Measurements from ENCODE around the gene CLOCK. TPM values are rescaled to one million over a fixed set of nuclear protein-coding genes. Genes with fewer than 3 reads are reported as not detected.

CLOCK gene
- total RNA-seq, 6 donors from 2014 or later: 10.2 to 39.6 (median 22.2) TPM

DNA sequence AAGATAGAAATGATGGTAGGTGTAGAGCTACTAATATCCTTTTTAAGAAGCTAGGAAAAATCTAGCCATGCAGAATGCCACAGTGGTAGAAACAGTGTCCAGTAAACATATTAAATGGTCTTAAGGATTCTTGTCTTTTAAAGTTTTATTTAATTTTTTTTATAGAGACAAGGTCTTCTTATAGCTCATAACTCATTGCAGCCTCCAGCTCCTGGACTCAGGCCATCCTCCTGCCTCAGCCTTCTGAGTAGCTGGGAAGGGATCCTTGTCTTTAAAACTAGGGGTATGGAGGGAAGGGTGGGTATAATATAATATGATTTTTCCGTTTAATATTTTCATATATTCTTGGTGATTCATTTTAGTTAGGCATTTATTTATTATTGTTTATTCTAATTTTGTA, 147.1 kb downstream of the CLOCK start:
- H3K4me1 ChIP-seq: peaks cover 10 to 50% (median 31%) of the 10 kb centered on the region in 4 donors
- no peak for DNase-seq
- H3K27ac ChIP-seq: peak overlapping the region in 3 of 4 donors; percentile 95 to 99 (median 97)
- TF ChIP-seq CTCF (IDR thresholded peaks at IDR 0.05) (no peak), EP300 (IDR thresholded peaks at IDR 0.05) (no peak), POLR2A (IDR thresholded peaks at IDR 0.05) (no peak), POLR2AphosphoS5 (IDR thresholded peaks at IDR 0.05) (no peak)
- 72 to 77% methylated on average over 1 of the region's 1 CpG for WGBS, 2 donors
- peak overlapping the region in 3 of 4 donors; percentile 80 to 98 (median 89) for H3K4me3 ChIP-seq
- peaks cover 2 to 28% (median 9%) of the 10 kb centered on the region in 4 donors for H3K36me3 ChIP-seq
- H3K27me3 ChIP-seq: no peaks in the 10 kb centered on the region
- no peaks in the 10 kb centered on the region for H3K9me3 ChIP-seq
- no peak for ATAC-seq (ENCODE audit: low FRiP score in 2 of 2)

DNA sequence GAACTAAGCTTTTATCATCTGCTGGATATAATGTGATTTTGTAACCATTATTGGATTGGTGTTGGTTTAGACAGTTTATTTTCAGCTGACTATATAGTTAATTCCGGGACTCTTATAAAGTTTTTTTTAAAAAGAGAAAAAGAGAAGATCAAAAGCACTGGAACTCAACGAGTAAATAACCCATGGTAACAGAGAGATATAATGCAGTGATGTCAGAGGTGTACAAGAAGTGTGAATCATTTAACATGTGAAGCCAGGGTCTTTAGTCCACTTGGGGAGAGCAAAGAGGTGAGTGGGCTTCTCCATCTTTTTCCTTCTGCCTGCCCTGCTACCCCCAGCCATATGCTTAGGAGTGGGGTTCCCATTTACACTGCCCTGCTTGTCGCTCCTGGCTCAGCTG, 147.7 kb downstream of the CLOCK start:
- peaks cover 10 to 50% (median 31%) of the 10 kb centered on the region in 4 donors for H3K4me1 ChIP-seq
- peak overlapping the region; percentile 95 to 100 (median 98) for H3K27ac ChIP-seq
- H3K36me3 ChIP-seq: peaks cover 0 to 22% (median 6%) of the 10 kb centered on the region in 4 donors
- DNase-seq: no peak
- H3K27me3 ChIP-seq: no peaks in the 10 kb centered on the region
- peak overlapping the region in 3 of 4 donors; percentile 80 to 98 (median 89) for H3K4me3 ChIP-seq
- 33 to 49% methylated on average over 3 of the region's 3 CpGs for WGBS, 2 donors
- TF ChIP-seq CTCF (IDR thresholded peaks at IDR 0.05): no peak
- no peak for TF ChIP-seq EP300 (IDR thresholded peaks at IDR 0.05)
- no peak for TF ChIP-seq POLR2A (IDR thresholded peaks at IDR 0.05)
- TF ChIP-seq POLR2AphosphoS5 (IDR thresholded peaks at IDR 0.05): no peak
- H3K9me3 ChIP-seq: no peaks in the 10 kb centered on the region
- ATAC-seq (ENCODE audit: low FRiP score in 2 of 2): no peak

DNA sequence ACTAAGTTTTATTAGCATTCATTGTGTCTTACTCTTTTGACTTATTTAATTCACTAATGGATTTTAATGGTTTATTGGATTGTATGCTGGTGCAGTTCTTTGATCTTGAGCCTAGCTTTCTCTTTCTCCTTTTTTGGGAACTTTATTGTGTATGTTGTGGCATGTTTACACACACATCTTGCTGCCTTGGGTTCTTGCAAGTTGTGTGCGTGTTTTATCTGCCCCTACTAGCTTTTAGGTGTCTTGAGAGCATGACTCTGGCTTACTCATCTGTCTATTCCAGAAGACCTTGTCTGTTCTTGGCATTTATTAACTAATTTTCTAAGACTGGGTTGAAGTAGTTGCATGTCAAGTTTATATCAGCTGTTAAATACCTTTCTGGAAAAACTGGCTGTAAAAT, 148.2 kb downstream of the CLOCK start:
- Histone ChIP-seq H3K4me1 (peaks cover 10 to 50% (median 30%) of the 10 kb centered on the region in 4 donors), H3K9me3 (no peaks in the 10 kb centered on the region), H3K27ac (peak overlapping the region; percentile 95 to 100 (median 98)), H3K4me3 (peak overlapping the region in 3 of 4 donors; percentile 80 to 98 (median 89)), H3K27me3 (no peaks in the 10 kb centered on the region), H3K36me3 (peaks cover 0 to 18% (median 4%) of the 10 kb centered on the region in 4 donors)
- no peak for TF ChIP-seq POLR2AphosphoS5 (IDR thresholded peaks at IDR 0.05)
- no peak for DNase-seq
- no peak for ATAC-seq (ENCODE audit: low FRiP score in 2 of 2)
- WGBS, 2 donors: 19 to 29% methylated on average over 1 of the region's 1 CpG

DNA sequence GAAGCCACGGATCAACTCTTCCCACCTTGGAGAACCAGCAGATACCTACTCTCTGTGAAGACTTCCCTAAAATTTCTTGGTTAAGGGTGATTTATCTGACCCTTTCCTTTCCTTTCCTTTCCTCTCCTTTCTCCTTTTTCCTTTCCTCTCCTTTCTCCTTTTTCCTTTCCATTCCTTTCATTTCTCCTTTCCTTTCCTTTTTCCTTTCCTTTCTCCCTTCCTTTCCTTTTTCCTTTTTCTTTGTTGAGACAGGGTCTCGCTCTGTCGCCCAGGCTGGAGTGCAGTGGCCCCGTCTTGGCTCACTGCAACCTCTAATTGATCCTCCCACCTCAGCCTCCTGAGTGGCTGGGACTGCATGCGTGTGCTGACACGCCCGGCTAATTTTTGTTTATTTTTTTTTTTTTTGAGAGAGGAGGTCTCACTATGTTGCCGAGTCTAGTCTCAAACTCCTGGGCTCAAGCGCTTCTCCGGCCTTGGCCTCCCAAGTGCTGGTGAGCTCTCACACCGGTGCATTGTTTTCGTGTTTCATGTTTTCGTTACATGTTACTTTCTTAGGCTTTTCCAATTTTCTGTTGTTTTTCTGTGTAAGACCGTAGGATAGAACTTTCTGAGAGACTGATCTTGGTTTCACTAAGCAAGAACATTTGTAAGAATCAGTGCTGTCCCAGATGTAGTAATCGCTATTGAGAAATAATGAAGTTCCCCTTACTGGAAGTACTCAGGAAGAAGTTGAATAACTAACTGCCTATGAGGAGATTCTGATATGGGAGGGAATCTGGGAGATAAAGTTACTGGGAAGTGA, 149.0 kb downstream of the CLOCK start:
- H3K9me3 ChIP-seq: no peaks in the 10 kb centered on the region
- ATAC-seq (ENCODE audit: low FRiP score in 2 of 2) (peak in 1 of 2 donors; percentile 50), DNase-seq (no peak)
- TF ChIP-seq CTCF (IDR thresholded peaks at IDR 0.05): no peak
- peak; percentile 35 to 89 for TF ChIP-seq POLR2AphosphoS5 (IDR thresholded peaks at IDR 0.05)
- TF ChIP-seq POLR2A (IDR thresholded peaks at IDR 0.05): peak in 2 of 4 donors; percentile 58 to 72
- peak in 2 of 4 donors; percentile 49 to 84 for TF ChIP-seq EP300 (IDR thresholded peaks at IDR 0.05)
- H3K4me1 ChIP-seq: peaks cover 10 to 46% (median 30%) of the 10 kb centered on the region in 4 donors
- peak overlapping the region; percentile 95 to 100 (median 98) for H3K27ac ChIP-seq
- no peaks in the 10 kb centered on the region for H3K27me3 ChIP-seq
- H3K36me3 ChIP-seq: peaks cover 0 to 13% (median 4%) of the 10 kb centered on the region in 4 donors
- peak overlapping the region; percentile 80 to 98 (median 87) for H3K4me3 ChIP-seq
- 25 to 29% methylated on average over 15 of the region's 15 CpGs for WGBS, 2 donors

DNA sequence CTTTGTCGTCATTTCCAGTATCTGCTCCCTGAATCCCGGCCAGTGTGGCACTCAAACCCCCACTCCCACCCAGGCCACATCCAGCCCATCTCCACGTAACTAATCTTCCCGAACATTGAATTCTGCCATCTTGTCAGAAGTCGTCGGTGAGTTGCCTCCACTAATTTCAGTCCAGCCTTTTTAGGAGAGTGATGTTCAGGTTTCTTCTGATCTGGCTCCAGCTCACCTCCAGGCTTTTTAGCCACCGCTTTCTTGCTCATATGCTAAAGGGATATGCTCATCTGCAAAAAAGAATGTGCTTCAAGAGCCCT, 149.6 kb downstream of the CLOCK start:
- H3K4me3 ChIP-seq: peak overlapping the region; percentile 80 to 98 (median 87)
- H3K4me1 ChIP-seq: peaks cover 10 to 46% (median 30%) of the 10 kb centered on the region in 4 donors
- peak overlapping the region; percentile 95 to 100 (median 98) for H3K27ac ChIP-seq
- TF ChIP-seq EP300 (IDR thresholded peaks at IDR 0.05) (no peak), POLR2AphosphoS5 (IDR thresholded peaks at IDR 0.05) (no peak), CTCF (IDR thresholded peaks at IDR 0.05) (no peak), POLR2A (IDR thresholded peaks at IDR 0.05) (no peak)
- ATAC-seq (ENCODE audit: low FRiP score in 2 of 2) (no peak), DNase-seq (peak in 1 of 2 donors; percentile 24)
- 9 to 11% methylated on average over 7 of the region's 7 CpGs for WGBS, 2 donors
- no peaks in the 10 kb centered on the region for H3K27me3 ChIP-seq
- H3K36me3 ChIP-seq: peaks cover 0 to 13% (median 4%) of the 10 kb centered on the region in 4 donors
- H3K9me3 ChIP-seq: no peaks in the 10 kb centered on the region

Data from upper lobe of left lung (tissue), 6 donors.